HS-27A (cell line): ENCODE results near the gene HYAL1.
"Not testable (repeated sequence)": the region's sequence is repeated elsewhere in the genome, so short reads cannot be mapped to it uniquely, and the experiment has no call there.

ENCODE experiments used
- DNase-seq: peaks from one replicate; pipeline ENCODE4 v3.0.0-alpha.2; 2012; ENCODE audit warnings: low read depth, missing footprints

Gene HYAL1

DNA sequence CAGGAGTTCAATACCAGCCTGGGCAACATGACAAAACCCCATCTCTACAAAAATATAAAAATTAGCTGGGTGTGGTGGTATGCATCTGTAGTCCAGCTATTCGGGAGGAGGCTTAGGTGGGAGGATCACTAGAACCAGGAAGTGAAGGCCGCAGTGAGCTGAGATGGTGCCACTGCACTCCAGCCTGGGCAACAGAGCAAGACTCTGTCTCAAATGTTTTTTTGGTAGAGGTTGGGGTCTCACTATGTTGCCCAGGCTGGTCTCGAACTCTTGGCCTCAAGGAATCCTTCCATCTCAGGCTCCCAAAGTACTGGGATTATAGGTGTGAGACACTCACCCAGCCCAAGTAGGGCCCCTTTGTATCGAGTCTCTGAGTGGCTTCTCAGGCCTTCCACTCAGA lies 9.3 kb downstream of the HYAL1 start:
- DNase-seq = no peak

DNA sequence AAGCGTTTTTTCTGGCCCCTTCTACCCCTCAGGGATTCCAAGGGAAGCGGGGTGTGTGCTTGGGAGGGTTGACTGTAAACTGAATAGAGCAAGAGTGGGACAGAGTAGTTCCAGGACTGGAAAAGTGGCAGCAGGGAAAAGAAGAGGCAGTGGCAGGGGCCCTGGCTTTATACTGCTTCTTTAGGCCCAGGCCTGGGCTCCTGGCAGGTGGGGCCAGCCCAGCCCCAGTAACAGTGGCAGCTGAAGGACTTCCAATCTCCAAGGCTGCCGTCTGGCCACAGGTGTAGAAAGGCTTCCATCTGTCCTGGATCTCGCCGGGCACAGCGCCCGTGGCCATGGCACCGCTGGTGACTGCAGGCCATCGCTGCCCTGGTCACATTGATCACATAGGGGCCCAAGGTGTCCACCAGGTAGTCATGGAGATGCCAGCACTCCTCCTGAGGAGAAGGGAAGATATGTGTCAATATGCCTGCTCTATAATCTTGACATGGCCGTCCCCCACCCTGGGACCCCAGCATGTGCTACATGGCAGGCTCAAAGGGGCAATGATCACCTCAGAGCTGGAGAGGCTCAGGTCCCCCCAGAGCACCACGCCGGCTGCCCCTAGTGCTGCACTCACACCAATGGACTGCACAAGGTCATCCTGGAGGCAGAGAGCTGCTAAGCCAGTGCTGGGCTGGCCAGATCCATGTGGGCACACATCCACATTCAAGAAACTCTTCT lies 10.1 kb downstream of the HYAL1 start:
- DNase-seq = no peak

DNA sequence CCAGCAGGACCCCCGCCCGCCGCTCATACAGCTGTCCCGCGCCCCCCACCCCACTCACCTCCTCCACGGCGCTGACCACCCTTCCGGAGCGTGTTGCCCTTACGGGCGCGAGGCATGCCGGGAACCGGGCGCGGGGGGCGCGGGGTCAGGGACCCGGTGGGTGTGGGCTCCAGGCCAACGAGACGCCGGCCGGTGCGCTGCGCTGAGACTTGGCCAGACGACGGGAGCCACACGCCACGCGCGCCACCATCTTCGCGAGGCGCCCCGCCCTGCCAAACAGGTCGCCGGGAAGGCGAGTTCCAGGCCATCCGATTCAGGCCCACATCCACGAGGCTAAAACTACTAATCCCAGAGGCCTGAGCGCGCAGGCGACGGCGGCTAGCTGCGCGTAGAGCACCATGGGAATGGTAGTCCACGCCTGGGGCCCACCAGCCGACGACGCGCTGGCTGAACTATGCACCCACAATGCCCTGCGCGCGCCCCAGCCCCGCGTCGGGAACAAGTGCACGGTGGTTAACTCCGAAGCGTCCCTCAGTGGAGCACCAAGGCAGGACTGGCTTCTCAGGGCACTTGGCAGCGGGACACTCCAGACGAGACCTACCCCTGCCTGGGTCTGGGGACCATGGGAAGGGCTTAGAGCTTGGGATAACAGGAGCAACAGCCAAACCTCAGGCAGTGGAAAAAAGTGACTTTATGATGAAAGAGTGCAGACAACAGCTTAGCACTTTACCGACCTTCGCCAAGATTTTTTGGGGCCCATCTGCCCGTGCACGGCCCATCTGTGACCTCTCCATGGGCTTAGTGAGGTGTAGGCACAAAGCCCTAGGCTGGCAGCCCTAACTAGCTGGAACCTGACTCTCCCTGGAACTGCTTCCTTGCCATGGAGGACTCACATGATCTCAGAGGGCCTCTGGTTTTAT lies 11.0 kb downstream of the HYAL1 start, which contains the start of gene IFRD2:
TSS of gene IFRD2 (minus strand) at position 271 of the 920 bp plus-strand sequence. CDS start at position 116, 155 bp downstream.
- peak; percentile 95 for DNase-seq

DNA sequence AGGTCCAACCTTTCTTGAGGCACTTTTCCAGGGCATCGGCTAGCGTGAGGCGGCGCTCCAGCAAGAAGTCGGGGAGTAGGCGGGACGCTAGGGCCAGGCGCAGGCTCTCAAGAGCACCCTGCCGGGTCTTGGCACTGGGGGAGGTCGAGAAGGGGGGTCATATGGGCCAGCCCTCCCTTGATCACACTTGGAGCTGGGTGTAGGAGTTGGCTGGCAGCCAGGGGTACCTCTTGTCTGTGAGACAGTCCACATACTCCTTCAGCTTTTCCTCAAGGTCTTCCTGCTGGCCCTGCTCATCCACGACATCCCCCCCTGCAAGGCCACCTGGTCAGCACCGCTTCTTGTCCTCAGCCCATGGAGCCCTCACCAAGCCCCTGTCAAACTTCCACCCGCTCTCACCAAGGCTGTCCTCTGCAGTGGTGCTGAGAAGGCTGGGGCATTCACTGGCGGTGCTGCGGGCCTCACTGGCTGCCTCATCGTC lies 13.2 kb downstream of the HYAL1 start:
- DNase-seq = no peak

DNA sequence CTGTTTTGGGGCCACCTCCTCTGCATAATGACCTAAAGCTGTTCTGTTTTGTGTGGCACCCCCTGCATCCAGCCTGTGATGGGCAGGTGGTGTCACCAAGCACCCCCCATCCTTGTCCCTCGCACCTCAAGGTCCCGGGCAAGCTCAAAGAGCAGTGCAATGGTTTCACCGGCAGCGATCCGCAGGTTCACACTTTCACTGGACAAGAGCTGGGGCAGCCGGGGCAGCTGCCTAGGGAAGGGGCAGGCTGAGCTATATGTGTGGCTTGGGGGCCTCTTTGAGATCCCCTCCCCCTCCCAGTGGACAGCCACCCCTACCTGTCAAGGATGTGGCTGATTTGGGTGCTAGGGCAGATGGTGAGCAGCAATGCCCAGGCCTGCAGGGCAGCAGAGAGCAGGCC lies 14.2 kb downstream of the HYAL1 start:
- DNase-seq = no peak

DNA sequence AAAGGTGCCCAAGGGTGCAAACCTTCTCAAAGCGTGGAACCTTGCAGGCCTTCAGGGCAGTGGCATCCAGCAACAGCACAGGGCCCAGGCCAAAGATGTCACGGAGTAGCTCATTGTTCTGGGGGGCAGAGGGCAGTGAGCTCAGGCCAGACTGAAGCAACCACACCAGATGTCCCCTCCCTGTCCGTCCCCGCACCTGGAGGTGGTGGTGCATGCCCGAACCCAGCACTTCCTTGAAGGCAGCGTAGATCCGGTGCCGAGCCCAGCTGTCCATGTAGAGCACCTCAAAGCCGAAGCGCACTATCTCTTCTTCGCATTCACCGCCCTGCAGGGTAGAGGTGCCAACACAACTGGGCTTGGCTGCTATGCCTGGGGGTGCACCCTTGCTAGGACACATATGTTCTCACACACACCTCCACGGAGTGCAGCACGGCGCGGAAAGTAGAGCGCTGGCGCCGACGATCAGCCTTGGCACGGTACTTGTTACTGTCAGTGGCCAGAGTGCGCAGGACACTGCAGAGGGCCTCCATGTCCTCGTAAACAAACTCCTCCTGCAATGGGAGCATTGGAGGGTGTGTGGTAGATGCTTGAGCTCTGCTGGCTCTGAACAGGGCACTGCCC lies 14.9 kb downstream of the HYAL1 start:
- DNase-seq = no peak

DNA sequence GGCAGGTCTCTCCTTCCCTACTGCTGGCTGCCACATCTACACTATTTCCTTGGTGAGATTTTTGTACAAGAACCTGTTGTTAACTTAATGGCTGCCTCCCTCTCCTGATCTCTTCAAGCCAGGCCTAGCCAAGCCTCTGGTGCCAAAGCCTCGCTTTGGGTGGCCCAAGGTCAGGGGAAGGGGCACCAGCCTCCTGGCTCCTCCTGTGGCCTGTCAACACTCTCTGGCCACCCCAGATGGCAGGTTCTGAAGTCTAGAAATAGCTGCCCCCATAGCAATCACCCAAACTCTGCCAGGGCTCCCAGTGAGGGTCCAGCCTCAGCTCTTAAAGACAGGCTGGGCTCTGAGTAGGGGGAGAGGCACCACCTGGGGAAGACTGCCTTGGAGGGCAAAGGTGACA lies 16.1 kb downstream of the HYAL1 start:
- no peak for DNase-seq

DNA sequence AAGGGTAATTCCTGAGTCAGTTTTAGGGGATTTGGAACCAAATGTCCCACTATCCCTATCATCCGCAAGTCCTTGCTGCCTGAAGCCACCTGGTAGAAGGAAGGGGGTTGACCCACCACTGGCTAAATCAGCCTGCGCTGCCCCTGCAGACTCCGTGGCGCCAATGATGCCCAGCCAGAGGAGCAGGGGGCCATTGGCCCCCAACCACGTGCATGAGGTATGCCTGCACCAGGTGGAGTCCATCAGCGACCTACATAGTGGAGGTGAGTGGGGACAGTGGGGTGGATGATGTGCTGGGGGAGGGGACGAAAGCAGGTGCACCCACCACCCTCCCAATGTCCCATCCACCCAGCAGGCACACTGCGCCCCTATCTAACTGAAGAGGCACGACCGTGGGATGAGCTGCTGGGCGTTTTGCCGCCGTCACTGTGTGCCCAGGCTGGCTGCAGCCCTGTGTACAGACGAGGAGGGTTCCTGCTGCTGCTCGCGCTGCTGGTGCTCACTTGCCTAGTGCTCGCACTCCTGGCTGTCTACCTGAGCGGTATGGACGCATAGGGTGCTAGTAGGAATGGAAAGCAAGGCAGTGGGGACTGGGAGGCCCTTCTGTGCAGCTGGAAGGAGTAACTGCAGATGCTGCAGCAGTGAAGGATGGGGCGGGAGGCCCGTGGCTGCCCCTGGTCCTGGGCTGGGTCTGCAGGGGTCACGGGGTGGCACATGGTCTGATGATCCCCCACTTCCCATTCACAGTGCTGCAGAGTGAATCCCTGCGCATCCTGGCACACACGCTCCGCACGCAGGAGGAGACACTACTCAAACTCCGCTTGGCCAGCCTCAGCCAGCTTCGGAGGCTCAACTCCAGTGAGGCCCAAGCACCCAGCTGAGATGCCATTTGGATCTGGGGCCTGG lies 16.8 kb downstream of the HYAL1 start:
- no peak for DNase-seq

DNA sequence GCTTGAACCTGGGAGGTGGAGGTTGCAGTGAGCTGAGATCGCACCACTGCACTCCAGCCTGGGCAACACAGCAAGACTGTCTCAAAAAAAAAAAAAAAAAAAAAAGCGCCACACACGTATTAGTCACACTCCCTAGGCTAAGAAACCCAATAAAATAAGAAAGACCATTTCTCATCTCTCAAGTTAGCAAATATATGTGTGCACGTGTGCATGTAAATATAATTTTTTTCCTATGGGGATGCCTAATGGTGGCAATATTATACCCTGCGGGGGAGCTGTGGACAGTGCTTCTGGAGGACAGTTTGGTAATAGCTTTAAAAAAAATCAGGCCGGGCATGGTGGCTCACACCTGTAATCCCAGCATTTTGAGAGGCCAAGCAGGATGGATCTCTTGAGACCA lies 19.3 kb downstream of the HYAL1 start:
- not testable (repeated sequence) for DNase-seq

DNA sequence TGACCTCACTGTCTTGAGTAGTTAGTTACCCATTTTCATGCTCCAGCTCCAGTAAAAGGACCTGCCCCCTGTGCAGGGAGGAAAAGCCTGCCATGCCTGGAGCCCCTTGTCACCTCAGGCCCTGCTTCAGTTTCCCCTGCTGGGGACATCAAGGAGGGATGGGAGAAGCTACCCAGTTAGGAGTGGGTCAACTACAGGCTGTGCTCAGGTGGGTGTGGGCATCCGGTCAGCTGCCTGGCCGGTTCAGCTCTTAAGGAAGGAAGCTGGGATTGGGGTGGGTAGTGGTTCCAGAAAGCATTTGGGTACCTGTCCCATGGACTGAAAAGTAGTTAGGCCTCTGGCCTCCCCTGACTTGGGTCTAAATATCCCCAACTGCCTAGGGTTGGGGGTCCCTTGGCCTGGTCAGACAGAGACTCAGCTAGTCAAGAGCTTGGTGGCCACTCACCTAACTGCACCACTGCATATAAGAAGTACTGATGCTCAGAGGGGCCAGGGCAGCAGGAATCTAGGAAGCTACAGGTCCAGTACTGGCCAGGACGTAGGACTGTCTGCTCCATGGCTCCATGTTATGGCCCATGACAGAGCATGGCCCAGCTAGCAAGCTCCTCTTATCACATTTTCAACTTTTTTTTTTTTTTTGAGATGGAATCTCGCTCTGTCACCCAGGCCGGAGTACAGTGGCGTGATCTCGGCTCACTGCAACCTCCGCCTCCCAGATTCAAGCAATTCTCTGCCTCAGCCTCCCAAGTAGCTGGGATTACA lies 23.9 kb downstream of the HYAL1 start:
- no peak for DNase-seq

DNA sequence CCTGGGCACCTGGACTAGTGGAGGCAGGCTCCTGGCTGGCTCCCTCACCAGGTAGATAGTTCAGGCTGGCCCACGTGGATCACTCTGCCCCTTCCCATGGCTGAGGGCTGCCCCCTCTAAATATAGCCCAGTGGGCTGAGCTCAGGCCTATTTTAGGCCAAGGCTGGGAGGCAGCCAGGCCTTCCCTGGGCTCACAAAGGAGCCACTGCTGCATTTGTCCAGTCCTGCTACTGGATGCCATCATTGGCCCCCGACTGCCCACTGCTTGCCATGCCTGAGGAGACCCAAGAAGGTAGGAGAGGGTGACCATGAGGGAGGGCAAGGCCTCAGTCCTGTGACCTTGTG lies 24.5 kb downstream of the HYAL1 start, which contains the start of gene LSMEM2:
TSS of gene LSMEM2 (plus strand) at position 208 of the 345 bp plus-strand sequence. CDS start at position 235, 27 bp downstream.
- DNase-seq = no peak

DNA sequence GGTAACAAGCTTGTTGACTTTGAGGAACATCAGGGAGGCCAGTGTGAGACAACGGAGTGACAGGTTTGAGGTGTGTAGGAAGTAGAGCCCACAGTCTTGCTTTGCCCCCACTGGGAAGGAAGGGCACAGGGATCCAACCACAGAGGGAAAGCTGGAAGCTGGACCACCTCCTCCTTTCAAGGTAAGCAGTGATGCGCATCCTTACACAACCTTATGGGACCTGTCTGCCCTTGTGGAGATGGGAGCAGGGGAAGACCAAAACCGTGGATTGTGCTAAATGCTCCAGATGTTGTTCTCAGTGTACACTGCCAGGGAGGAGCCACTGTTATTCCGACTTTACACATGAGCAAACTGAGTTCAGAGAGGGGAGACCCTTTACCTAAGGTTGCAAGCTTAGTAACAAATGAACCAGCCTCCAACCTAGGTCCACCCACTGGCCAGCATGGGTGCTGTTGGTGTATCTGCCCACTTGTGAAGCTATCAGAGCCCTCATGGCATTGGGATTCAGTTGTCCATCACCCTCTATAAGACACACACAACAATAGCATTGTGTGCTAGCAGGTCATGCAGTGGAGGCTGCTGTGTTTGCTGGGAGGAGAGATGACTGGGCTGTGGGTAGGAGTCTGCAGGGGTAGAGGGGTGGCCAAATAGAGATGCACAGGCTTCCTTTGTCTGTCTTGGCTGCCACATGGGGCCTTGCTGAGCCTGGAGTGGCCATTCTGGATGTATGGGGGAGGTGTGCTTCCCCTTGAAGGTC lies 25.1 kb downstream of the HYAL1 start:
- DNase-seq = no peak

DNA sequence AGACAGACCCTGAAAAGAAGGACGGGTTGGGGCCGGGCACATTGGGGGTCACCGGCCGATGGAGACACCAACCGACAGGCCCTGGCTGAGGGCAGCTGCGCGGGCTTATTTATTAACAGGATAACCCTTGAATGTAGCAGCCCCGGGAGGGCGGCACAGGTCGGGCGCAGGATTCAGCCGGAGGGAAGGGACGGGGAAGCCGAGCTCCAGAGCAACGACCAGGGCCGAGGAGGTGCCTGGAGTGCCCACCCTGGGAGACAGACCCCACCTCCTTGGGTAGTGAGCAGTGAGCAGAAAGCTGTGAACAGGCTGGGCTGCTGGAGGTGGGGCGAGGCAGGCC lies 26.6 kb downstream of the HYAL1 start:
- no peak for DNase-seq

DNA sequence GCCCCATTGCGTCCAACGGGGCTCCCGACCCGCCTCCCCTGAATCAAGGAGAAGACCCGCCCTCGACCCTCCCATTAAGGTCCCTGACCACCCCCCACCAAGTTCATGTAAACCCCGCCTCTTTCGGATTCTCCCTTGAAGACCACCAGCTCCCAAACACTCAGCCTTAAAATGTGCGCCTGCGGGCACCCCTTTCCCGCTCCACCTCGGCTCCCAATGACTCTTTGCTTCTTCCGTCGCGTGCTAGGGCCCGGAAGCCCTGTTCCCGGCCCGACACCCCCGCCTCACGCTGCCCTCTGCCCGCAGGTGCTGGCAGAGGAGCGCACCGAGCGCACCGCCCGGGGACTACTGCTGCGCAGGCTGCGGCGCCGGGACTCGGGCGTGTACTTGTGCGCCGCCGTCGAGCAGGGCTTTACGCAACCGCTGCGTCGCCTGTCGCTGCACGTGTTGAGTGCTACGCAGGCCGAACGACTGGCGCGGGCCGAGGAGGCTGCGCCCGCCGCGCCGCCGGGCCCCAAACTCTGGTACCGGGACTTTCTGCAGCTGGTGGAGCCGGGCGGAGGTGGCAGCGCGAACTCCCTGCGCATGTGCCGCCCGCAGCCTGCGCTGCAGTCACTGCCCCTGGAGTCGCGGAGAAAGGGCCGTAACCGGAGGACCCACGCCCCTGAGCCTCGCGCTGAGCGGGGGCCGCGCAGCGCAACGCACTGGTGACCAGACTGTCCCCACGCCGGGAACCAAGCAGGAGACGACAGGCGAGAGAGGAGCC lies 27.2 kb downstream of the HYAL1 start:
- no peak for DNase-seq

DNA sequence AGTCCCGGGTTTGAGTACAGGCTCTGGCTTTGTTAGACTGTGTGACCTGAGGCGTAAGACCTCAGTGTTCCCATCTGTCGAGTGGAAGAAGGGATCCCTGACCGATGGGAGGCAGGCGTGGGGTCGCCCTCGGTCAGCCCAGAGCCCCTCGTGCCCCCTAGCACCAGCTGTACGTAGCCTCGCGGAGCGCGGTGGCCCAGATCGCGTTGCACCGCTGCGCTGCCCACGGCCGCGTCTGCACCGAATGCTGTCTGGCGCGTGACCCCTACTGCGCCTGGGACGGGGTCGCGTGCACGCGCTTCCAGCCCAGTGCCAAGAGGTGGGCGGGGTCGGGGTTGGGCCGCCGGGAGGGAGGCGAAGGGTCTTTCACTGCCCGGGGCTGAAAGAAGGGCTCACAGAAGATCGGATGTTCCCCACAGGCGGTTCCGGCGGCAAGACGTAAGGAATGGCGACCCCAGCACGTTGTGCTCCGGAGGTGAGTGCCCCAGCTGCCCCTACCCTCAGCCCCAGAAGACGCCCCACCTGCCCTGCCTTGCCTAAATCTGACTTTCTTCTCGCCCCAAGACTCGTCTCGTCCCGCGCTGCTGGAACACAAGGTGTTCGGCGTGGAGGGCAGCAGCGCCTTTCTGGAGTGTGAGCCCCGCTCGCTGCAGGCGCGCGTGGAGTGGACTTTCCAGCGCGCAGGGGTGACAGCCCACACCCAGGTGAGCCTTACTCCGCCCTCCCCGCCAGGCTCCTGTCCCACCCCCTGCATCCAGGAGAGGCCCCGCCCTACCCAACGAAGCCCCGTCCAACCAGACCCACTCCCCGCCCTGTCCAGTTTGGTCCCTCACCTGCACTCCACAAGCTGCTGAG lies 28.0 kb downstream of the HYAL1 start:
- DNase-seq = no peak

DNA sequence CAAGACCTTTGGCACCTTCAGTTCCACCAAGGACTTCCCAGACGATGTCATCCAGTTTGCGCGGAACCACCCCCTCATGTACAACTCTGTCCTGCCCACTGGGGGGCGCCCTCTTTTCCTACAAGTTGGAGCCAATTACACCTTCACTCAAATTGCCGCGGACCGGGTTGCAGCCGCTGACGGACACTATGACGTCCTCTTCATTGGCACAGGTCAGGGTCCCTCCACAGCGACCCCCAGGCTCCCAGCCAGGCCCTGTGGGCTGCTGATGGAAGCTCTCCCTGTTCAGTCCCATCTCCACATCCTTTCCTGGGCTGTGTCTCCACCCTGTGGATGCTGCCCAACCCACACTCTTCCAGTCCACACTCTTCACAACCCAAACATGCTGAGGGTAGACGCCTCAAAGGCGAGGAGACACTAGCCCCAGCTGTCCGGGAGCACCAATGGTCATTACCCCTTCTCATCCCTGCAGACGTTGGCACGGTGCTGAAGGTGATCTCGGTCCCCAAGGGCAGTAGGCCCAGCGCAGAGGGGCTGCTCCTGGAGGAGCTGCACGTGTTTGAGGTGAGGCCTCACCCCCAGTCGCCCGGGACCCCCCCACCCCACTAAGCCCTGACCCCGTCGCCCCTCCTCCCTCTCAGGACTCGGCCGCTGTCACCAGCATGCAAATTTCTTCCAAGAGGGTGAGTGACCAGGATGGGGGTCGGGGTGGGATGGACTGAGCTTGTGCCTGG lies 28.8 kb downstream of the HYAL1 start:
- DNase-seq = no peak

DNA sequence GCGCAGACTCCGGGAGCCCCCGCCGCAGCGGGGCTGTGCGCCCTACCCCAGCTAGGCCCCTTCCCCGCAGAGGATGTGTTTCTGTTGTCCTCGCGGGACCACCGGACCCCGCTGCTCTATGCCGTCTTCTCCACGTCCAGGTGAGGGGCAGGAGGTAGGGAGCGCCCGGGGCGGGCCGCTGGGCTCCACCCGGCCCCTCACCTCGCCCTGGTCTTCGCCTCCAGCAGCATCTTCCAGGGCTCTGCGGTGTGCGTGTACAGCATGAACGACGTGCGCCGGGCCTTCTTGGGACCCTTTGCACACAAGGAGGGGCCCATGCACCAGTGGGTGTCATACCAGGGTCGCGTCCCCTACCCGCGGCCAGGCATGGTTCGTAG lies 29.7 kb downstream of the HYAL1 start:
- DNase-seq = no peak
